Activated B cell treated with CpG ODN at 0.5 μM for 24 hours (primary cell): Measurements from ENCODE around the gene KLHL6. TPM values are rescaled to one million over a fixed set of nuclear protein-coding genes. Genes with fewer than 3 reads are reported as not detected.
"Not testable (repeated sequence)": the region's sequence is repeated elsewhere in the genome, so short reads cannot be mapped to it uniquely, and the experiment has no call there.

Experiments used
- ATAC-seq: fragments of 200-7000 bp; cut with Tn5 transposase; one replicate; pipeline ENCODE4 v1.10.0; 2021; ENCODE audit warnings: low read depth, mild to moderate bottlenecking, moderate library complexity
- CTCF ChIA-PET: fragments of 350-600 bp; sonication (Branson Sonifier 250); formaldehyde crosslinking; loops from one replicate; lab custom pipeline; 2021; ENCODE audit warnings: antibody characterized with exemption; lab: Charles Lee
- POLR2A ChIA-PET: fragments of 350-600 bp; sonication (Branson Sonifier 250); formaldehyde crosslinking; loops from one replicate; lab custom pipeline; 2021; ENCODE audit warnings: antibody characterized with exemption; lab: Charles Lee
- DNase-seq: peaks from one replicate; pipeline ENCODE4 v3.0.0; 2022
- H3K27ac Mint-ChIP-seq: one replicate; pipeline ENCODE4 v1.8.0; 2020; ENCODE audit warnings: mixed read lengths
- H3K27me3 Mint-ChIP-seq: one replicate; pipeline ENCODE4 v1.8.0; 2021; ENCODE audit warnings: mixed read lengths
- H3K36me3 Mint-ChIP-seq: one replicate; pipeline ENCODE4 v1.8.0; 2021; ENCODE audit warnings: low read depth, mixed read lengths
- H3K4me1 Mint-ChIP-seq: one replicate; pipeline ENCODE4 v1.8.0; 2021; ENCODE audit warnings: mixed read lengths
- H3K4me3 Mint-ChIP-seq: one replicate; pipeline ENCODE4 v1.8.0; 2020; ENCODE audit warnings: mild to moderate bottlenecking, mixed read lengths
- H3K9me3 Mint-ChIP-seq: one replicate; pipeline ENCODE4 v1.8.0; 2020; ENCODE audit warnings: mixed read lengths
- intact Hi-C: fragments of 100-400 bp; cut with micrococcal nuclease; formaldehyde crosslinking; loops from one replicate; pipeline ENCODE4 v1.15.1; 2024
- total RNA-seq: library from RNA; stranded (reverse); gene quantifications from 2 replicates; pipeline ENCODE4 v1.2.3, GENCODE V29; 2022
- TF ChIP-seq, protein P1 (sequence below): fragments of 200-600 bp; IDR thresholded peaks from one replicate; pipeline ENCODE4 v1.8.0; 2022; ENCODE audit warnings: antibody characterized with exemption, mild to moderate bottlenecking

KLHL6 gene
- total RNA-seq, 1 donor from 2014 or later: 41.7 TPM

DNA sequence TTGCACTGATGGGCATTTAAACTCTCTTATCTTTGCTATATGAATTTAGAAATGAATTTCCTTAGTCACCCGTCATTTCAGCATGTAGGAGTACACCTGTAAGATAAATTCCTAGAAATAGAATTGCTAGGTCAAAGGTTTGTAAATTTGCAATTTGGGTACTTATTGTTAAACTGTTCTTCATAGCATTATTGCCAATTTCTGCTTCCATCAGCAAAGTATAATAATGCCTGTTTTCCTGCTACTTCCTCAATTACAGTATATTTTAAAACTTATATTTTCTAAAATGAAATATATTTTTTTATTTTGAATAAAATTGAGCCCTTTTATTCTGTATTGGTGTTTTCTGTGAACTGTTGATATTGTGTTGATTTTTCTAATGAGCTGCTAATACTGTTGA is 110.8 kb downstream of the KLHL6 start:
- Mint-ChIP-seq H3K4me3 (no peak overlapping the region), H3K27ac (no peak overlapping the region), H3K27me3 (no peaks in the 10 kb centered on the region), H3K36me3 (peaks cover 10% of the 10 kb centered on the region), H3K4me1 (peaks cover 14% of the 10 kb centered on the region), H3K9me3 (peaks cover 19% of the 10 kb centered on the region)
- TF ChIP-seq, protein P1, sequence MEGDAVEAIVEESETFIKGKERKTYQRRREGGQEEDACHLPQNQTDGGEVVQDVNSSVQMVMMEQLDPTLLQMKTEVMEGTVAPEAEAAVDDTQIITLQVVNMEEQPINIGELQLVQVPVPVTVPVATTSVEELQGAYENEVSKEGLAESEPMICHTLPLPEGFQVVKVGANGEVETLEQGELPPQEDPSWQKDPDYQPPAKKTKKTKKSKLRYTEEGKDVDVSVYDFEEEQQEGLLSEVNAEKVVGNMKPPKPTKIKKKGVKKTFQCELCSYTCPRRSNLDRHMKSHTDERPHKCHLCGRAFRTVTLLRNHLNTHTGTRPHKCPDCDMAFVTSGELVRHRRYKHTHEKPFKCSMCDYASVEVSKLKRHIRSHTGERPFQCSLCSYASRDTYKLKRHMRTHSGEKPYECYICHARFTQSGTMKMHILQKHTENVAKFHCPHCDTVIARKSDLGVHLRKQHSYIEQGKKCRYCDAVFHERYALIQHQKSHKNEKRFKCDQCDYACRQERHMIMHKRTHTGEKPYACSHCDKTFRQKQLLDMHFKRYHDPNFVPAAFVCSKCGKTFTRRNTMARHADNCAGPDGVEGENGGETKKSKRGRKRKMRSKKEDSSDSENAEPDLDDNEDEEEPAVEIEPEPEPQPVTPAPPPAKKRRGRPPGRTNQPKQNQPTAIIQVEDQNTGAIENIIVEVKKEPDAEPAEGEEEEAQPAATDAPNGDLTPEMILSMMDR: no peak
- ChIA-PET CTCF (no interaction called here), POLR2A (no interaction called here)
- intact Hi-C loops: no loop called here
- no peak for ATAC-seq
- DNase-seq: no peak

DNA sequence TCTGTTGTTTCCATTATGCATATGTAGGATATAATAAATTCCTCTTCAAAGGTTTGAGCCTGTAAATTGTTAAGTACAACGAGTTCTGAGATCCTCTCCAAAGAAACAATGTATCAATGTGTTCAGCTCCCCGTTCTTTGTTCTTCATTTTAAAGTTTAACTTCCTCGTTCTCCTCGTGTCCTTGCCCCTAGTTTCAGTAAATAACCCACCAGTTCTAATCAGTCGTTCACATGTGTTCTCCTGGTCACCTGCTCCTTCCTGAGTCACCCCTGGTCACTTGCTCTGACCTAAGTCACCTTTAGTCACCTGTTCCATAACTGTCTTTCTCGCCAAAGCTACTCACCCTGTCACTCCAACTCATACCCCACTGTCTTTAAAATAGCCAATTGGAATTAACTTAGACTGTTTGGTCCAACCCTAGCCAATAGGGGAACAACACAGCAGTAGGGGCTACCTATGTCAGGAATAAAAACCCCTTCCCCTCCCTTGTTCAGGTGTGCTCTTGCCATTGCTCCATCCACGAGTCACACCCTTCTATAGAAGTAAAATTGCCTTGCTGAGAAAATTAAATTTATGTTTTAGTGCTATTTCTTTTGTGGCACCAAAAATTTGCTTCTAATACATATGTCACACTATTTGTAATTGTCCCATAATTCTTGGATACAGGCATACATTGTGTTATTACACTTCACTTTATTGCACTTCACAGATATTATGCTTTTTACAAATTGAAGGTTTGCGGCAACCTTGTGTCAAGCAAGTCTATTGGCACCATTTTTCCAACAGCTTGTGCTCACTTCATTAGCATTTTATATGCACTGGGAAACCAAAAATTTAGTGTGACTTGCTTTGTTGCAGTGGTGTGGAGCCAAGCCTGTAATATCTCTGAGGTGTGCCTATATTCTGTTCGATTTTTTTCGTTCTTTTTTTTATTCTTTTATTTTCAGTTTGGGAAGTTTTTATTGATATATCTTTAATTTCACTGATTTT is 111.8 kb downstream of the KLHL6 start:
- no peak for ATAC-seq
- H3K4me1 Mint-ChIP-seq: peaks cover 10% of the 10 kb centered on the region
- no peak overlapping the region for H3K4me3 Mint-ChIP-seq
- ChIA-PET CTCF (no interaction called here), POLR2A (interaction anchor here (0.6 to 0.7 kb wide), 2 partner anchors 69 to 92 kb away, joined by 3 read pairs; no protein-coding TSS in a partner anchor)
- H3K27ac Mint-ChIP-seq: no peak overlapping the region
- intact Hi-C loops: no loop called here
- TF ChIP-seq, protein P1: no peak
- no peaks in the 10 kb centered on the region for H3K27me3 Mint-ChIP-seq
- H3K9me3 Mint-ChIP-seq: peaks cover 22% of the 10 kb centered on the region
- DNase-seq: no peak
- H3K36me3 Mint-ChIP-seq: peaks cover 10% of the 10 kb centered on the region

DNA sequence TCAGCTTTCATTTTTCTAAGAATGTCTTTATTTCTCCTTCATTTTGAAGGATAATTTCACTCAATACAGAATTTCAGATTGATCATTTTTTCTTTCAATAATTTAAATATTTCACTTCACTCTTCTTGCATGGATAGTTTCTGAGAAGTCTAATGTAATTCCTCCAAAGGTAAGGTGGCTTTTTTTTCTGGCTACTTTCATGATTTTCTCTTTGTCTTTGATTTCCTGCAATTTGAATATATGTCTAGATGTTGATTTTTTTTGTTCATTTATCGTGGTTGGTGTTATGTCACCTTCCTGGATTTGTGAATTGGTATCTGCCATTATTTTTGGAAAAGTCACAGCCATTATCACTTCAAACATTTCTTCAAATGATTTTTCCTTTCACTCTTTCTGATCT is 112.5 kb downstream of the KLHL6 start:
- Mint-ChIP-seq H3K27ac (no peak overlapping the region), H3K4me1 (peaks cover 5% of the 10 kb centered on the region), H3K36me3 (peaks cover 9% of the 10 kb centered on the region), H3K27me3 (no peaks in the 10 kb centered on the region), H3K9me3 (peaks cover 22% of the 10 kb centered on the region), H3K4me3 (no peak overlapping the region)
- intact Hi-C loops: no loop called here
- ATAC-seq: no peak
- DNase-seq: no peak
- ChIA-PET CTCF (no interaction called here), POLR2A (no interaction called here)
- TF ChIP-seq, protein P1: no peak

DNA sequence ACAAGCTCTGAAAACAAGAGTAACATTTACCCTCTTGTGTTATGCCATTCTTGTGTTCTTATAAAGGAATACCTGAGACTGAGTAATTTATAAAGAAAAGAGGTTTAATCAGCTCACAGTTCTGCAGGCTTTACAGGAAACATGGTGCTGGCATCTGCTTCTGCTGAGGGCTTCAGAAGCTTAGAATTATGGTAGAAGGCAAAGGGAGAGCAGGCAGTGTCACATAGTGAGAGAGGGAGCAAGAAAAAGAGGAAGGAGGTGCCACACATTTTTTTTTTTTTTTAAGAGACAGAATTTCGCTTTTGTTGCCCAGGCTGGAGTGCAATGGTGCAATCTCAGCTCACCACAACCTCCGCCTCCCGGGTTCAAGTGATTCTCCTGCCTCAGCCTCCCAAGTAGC is 115.0 kb downstream of the KLHL6 start:
- CTCF ChIA-PET, H3K27me3 Mint-ChIP-seq, intact Hi-C loops, ATAC-seq, H3K36me3 Mint-ChIP-seq, H3K4me3 Mint-ChIP-seq, H3K27ac Mint-ChIP-seq, DNase-seq: not testable (repeated sequence)
- Mint-ChIP-seq H3K9me3 (peaks cover 22% of the 10 kb centered on the region), H3K4me1 (peaks cover 11% of the 10 kb centered on the region)
- POLR2A ChIA-PET: interaction anchor here (0.6 kb wide), 1 partner anchor 196 kb away, joined by 3 read pairs; no protein-coding TSS in a partner anchor

DNA sequence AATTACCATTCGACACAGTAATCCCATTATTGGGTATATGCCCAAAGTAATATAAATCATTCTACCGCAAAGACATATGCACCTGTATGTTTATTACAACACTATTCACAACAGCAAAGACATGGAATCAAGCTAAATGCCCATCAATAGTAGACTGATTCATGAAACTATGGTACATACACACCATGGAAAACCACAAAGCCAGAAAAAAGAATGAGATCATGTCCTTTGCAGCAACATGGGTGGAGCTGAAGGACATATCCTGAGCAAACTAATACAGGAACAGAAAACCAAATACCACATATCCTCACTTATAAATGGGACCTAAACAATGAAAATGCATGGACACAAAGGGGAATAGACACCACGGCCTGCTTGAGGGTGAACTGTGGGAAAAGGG is 116.0 kb downstream of the KLHL6 start:
- H3K27me3 Mint-ChIP-seq: no peaks in the 10 kb centered on the region
- intact Hi-C loops: no loop called here
- H3K4me3 Mint-ChIP-seq: no peak overlapping the region
- DNase-seq (no peak), ATAC-seq (no peak)
- ChIA-PET POLR2A (interaction anchor here (0.6 kb wide), 1 partner anchor 719 kb away, joined by 17 read pairs; no protein-coding TSS in a partner anchor), CTCF (no interaction called here)
- H3K36me3 Mint-ChIP-seq: no peaks in the 10 kb centered on the region
- no peak overlapping the region for H3K27ac Mint-ChIP-seq
- TF ChIP-seq, protein P1: no peak
- H3K4me1 Mint-ChIP-seq: peaks cover 16% of the 10 kb centered on the region
- peaks cover 22% of the 10 kb centered on the region for H3K9me3 Mint-ChIP-seq
